ENCODE results near the gene REEP1. TPM values are rescaled to one million over a fixed set of nuclear protein-coding genes. Genes with fewer than 3 reads are reported as not detected.

The REEP1 gene
- total and polyA plus RNA-seq, 2 of the 8 experiments (the other 6 are each of a cell fraction or from before 2014, with no cell fraction given), result 0.74 to 1.5 TPM

DNA sequence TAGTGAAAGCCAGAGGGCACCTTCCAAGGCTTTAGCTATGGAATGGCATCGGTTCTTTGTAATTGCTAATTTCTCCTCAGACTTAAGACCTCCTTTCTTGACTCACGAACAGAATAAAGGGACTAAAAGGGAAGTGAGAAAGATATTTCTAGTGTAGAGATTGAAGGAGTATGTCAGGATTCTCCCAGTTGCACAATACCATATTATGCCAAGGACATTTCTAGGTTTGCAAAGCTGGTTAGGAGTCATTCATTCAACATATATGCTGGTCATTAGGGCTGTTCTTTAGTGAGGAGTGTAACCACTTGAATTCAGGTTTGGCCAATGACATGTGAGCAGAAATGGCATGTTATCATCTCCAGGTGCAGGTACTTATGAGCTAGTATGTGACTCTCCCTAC, 7.4 kb downstream of the REEP1 start:
- Histone ChIP-seq H3K4me1 (replicated peaks in 1 of 4; ENCODE audit: control insufficient read depth in 3 of 4, insufficient read depth in 4 of 4, low read length in 3 of 4) (no peaks in the 10 kb centered on the region; a peak in 1 of 7 replicates), H3K4ac (replicated peaks; ENCODE audit: insufficient read length, low read depth, low read length) (no peak overlapping the region), H2BK15ac (ENCODE audit: low read length) (no peak overlapping the region), H3K79me1 (ENCODE audit: low read depth, low read length) (no peaks in the 10 kb centered on the region), H3K4me3 (ENCODE audit: extremely low read depth in 1 of 4, insufficient read depth in 2 of 4, low read depth in 3 of 4, low read length in 4 of 4) (no peak overlapping the region), H3K27ac (ENCODE audit: low read depth, low read length) (no peak overlapping the region), H4K8ac (ENCODE audit: extremely low read depth, insufficient read depth, low read length) (no peak overlapping the region), H3K79me2 (ENCODE audit: control insufficient read depth in 1 of 2, insufficient read depth in 2 of 2, low read length in 2 of 2) (no peaks in the 10 kb centered on the region), H4K91ac (replicated peaks; ENCODE audit: insufficient read length, low read length) (no peak overlapping the region), H3K23me2 (ENCODE audit: low read depth, low read length) (no peaks in the 10 kb centered on the region; the same call in 1 of the 2 replicates), H3K18ac (ENCODE audit: extremely low read depth, low read length) (no peak overlapping the region), H3K4me2 (ENCODE audit: insufficient read depth in 1 of 2, low read depth in 2 of 2, low read length in 2 of 2) (no peak overlapping the region), H4K20me1 (replicated peaks in 1 of 2; ENCODE audit: control insufficient read depth in 1 of 2, insufficient read depth in 2 of 2, low read length in 2 of 2) (no peaks in the 10 kb centered on the region), H2BK120ac (replicated peaks; ENCODE audit: low read depth, low read length) (no peak overlapping the region), H3K9me3 (ENCODE audit: insufficient read depth in 2 of 2, low read depth in 1 of 2, low read length in 1 of 2) (peaks cover 0 to 2% of the 10 kb centered on the region in 2 experiments; a peak in 1 of 4 replicates), H2BK20ac (ENCODE audit: low read length) (no peak overlapping the region), H2BK12ac (ENCODE audit: low read depth, low read length) (no peak overlapping the region), H3K14ac (ENCODE audit: insufficient read length) (no peak overlapping the region), H2AFZ (ENCODE audit: low read length) (no peak overlapping the region), H3K27me3 (replicated peaks in 1 of 4; ENCODE audit: control insufficient read depth in 3 of 4, extremely low read depth in 1 of 4, insufficient read depth in 3 of 4, low read length in 3 of 4) (peaks cover 0 to 6% (median 2%) of the 10 kb centered on the region in 4 experiments; a peak in 3 of 7 replicates), H2BK5ac (ENCODE audit: low read depth, low read length) (no peak overlapping the region), H2AK5ac (ENCODE audit: low read depth, low read length) (no peak overlapping the region), H3K56ac (replicated peaks; ENCODE audit: insufficient read length, low read depth, low read length) (no peak overlapping the region), H3K36me3 (ENCODE audit: control insufficient read depth in 2 of 4, insufficient read depth in 4 of 4, low read length in 3 of 4) (no peaks in the 10 kb centered on the region), H3K23ac (ENCODE audit: insufficient read length) (no peak overlapping the region), H3K9ac (replicated peaks in 1 of 4; ENCODE audit: extremely low read depth in 1 of 4, low read depth in 3 of 4, low read length in 3 of 4) (no peak overlapping the region), H4K5ac (ENCODE audit: insufficient read length, low read depth, low read length) (no peak overlapping the region)
- no peak for TF ChIP-seq CREB1 (IDR thresholded peaks at IDR 0.05)
- no peak for TF ChIP-seq HDAC2 (IDR thresholded peaks at IDR 0.05; ENCODE audit: borderline replicate concordance in 1 of 2, low read depth in 2 of 2, low read length in 2 of 2)
- TF ChIP-seq SP1 (IDR thresholded peaks at IDR 0.05; ENCODE audit: low read depth, low read length), result no peak
- TF ChIP-seq, protein P1, sequence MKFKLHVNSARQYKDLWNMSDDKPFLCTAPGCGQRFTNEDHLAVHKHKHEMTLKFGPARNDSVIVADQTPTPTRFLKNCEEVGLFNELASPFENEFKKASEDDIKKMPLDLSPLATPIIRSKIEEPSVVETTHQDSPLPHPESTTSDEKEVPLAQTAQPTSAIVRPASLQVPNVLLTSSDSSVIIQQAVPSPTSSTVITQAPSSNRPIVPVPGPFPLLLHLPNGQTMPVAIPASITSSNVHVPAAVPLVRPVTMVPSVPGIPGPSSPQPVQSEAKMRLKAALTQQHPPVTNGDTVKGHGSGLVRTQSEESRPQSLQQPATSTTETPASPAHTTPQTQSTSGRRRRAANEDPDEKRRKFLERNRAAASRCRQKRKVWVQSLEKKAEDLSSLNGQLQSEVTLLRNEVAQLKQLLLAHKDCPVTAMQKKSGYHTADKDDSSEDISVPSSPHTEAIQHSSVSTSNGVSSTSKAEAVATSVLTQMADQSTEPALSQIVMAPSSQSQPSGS (IDR thresholded peaks at IDR 0.05; ENCODE audit: low read length), result no peak
- no peak for TF ChIP-seq PHF8 (conservative IDR thresholded peaks at IDR 0.05; ENCODE audit: low read depth, low read length)
- TF ChIP-seq GTF2F1 (IDR thresholded peaks at IDR 0.05; ENCODE audit: borderline replicate concordance, low read depth, low read length), result no peak
- TF ChIP-seq TBP (IDR thresholded peaks at IDR 0.05; ENCODE audit: low read depth, low read length), result no peak
- FAIRE-seq, result no peak
- ChIA-PET CTCF (ENCODE audit: partially characterized antibody) (interaction anchor here (0.8 to 0.9 kb wide), 2 partner anchors 14 to 31 kb away, joined by 3 read pairs; no protein-coding TSS in a partner anchor), POLR2A (ENCODE audit: partially characterized antibody) (interaction anchor here (0.7 kb wide), 1 partner anchor 423 kb away, joined by 3 read pairs; no protein-coding TSS in a partner anchor)
- DNase-seq (ENCODE audit: low read depth in 1 of 2, low spot score in 2 of 2), result no peak
- WGBS, 2 experiments (ENCODE audit: extremely low coverage in 1 of 2, insufficient coverage in 1 of 2, insufficient read length in 1 of 2, insufficient replicate concordance in 2 of 2, low coverage in 1 of 2, low lambda C conversion rate in 2 of 2, missing lambda C conversion rate in 1 of 2), result 81% methylated on average over 2 of the region's 2 CpGs; no CpG with 5 or more reads in 1 of the 2 experiments

Measured in H1 (cell line).